Measurements from ENCODE around the gene PTGFRN. TPM values are rescaled to one million over a fixed set of nuclear protein-coding genes. Genes with fewer than 3 reads are reported as not detected.

Gene PTGFRN
- total and polyA plus RNA-seq, 2 experiments from 2014 or later, result 16.6 to 31.0 TPM

DNA sequence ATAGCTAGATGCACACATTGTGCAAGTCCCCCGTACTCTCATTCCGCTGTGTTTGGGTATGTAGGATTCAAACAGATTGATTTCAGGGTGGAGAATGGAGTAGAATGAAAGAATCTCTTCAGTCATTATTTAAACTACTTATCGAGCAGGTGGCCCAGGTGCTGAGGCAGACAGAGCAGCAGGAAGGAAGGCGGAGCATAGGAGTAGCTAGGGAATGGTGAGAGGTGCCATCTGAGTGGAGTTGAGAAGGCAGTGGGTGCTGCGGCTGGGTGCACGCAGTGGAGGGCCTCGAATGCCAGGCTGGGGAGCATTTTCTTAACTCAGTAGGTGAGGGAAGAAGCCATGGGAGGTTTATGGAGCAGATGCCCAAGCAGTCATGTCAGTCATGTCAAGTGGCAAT, 46.7 kb downstream of the PTGFRN start:
- no peaks in the 10 kb centered on the region for H4K20me1 ChIP-seq (ENCODE audit: insufficient read depth, poor library complexity, severe bottlenecking)
- no peak for TF ChIP-seq EZH2 (IDR thresholded peaks at IDR 0.05; ENCODE audit: borderline replicate concordance)

DNA sequence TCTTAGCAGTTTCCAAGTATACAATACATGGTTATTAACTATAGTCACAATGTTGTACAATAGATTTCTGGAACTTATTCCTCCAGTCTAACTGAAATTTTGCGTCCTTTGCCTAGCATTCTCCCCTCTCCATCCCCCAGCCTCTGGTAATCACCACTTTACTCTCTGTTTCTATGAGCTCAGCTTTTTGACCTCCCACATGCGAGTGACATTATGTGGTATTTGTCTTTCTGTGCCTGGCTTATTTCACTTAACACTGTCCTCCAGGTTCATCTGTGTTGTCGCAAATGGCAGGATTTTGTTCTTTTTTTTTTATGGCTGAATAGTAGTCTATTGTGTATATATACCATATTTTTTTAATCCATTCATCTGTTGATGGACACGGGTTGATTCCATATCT, 47.9 kb downstream of the PTGFRN start:
- Histone ChIP-seq H3K79me2 (no peaks in the 10 kb centered on the region), H4K20me1 (ENCODE audit: insufficient read depth, poor library complexity, severe bottlenecking) (no peaks in the 10 kb centered on the region), H3K4me1 (ENCODE audit: insufficient read depth) (no peaks in the 10 kb centered on the region), H2AFZ (no peak overlapping the region), H3K9me3 (ENCODE audit: low read depth) (no peaks in the 10 kb centered on the region), H3K9me2 (replicated peaks; ENCODE audit: insufficient read depth) (no peaks in the 10 kb centered on the region), H3K27ac (no peak overlapping the region), H3K27me3 (no peaks in the 10 kb centered on the region), H3K4me3 (no peak overlapping the region), H3K36me3 (replicated peaks; ENCODE audit: insufficient read depth, low read depth) (no peaks in the 10 kb centered on the region), H3K4me2 (no peak overlapping the region)
- WGBS (ENCODE audit: low lambda C conversion rate, missing lambda C conversion rate), result 60% methylated on average over 4 of the region's 4 CpGs
- TF ChIP-seq, protein P1, sequence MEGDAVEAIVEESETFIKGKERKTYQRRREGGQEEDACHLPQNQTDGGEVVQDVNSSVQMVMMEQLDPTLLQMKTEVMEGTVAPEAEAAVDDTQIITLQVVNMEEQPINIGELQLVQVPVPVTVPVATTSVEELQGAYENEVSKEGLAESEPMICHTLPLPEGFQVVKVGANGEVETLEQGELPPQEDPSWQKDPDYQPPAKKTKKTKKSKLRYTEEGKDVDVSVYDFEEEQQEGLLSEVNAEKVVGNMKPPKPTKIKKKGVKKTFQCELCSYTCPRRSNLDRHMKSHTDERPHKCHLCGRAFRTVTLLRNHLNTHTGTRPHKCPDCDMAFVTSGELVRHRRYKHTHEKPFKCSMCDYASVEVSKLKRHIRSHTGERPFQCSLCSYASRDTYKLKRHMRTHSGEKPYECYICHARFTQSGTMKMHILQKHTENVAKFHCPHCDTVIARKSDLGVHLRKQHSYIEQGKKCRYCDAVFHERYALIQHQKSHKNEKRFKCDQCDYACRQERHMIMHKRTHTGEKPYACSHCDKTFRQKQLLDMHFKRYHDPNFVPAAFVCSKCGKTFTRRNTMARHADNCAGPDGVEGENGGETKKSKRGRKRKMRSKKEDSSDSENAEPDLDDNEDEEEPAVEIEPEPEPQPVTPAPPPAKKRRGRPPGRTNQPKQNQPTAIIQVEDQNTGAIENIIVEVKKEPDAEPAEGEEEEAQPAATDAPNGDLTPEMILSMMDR (IDR thresholded peaks at IDR 0.05; ENCODE audit: poor library complexity), result no peak
- TF ChIP-seq EZH2phosphoT487 (IDR thresholded peaks at IDR 0.05; ENCODE audit: low read depth, severe bottlenecking, unreplicated experiment) (no peak), EZH2 (IDR thresholded peaks at IDR 0.05; ENCODE audit: borderline replicate concordance) (no peak)
- no peak for DNase-seq (ENCODE audit: low spot score)

More for the DNA sequence above, 46.7 kb downstream of the PTGFRN start:
- H3K27me3 ChIP-seq, result no peaks in the 10 kb centered on the region
- H3K9me2 ChIP-seq (replicated peaks; ENCODE audit: insufficient read depth), result no peaks in the 10 kb centered on the region
- H3K4me1 ChIP-seq (ENCODE audit: insufficient read depth), result no peaks in the 10 kb centered on the region
- no peak overlapping the region for H3K4me3 ChIP-seq
- WGBS (ENCODE audit: low lambda C conversion rate, missing lambda C conversion rate), result 92% methylated on average over 7 of the region's 7 CpGs
- no peak for DNase-seq (ENCODE audit: low spot score)
- H2AFZ ChIP-seq, result no peak overlapping the region
- H3K36me3 ChIP-seq (replicated peaks; ENCODE audit: insufficient read depth, low read depth), result no peaks in the 10 kb centered on the region
- H3K79me2 ChIP-seq, result no peaks in the 10 kb centered on the region
- H3K9me3 ChIP-seq (ENCODE audit: low read depth), result no peaks in the 10 kb centered on the region
- no peak overlapping the region for H3K27ac ChIP-seq
- no peak overlapping the region for H3K4me2 ChIP-seq

DNA sequence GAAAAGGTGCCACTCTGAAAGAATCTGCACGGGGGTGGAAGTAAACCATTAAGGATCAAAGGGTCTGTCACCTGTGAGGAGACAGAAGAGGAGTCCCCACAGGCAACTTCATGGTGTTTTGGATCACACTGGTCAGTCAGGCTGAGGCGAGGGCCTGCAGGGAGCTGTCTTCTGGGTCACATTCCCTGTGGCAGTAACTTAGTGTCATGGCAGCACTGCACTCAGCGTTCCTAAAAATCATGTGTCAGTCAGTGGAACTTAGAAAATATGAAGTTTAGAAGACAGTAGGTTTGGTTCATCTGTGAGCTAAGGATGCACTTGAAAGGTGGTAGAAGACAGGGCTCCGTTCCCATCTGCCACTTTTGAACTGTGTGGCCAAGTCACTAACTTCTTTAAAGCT, 48.4 kb downstream of the PTGFRN start:
- H3K4me2 ChIP-seq, result no peak overlapping the region
- no peak overlapping the region for H3K27ac ChIP-seq
- no peaks in the 10 kb centered on the region for H3K9me2 ChIP-seq (replicated peaks; ENCODE audit: insufficient read depth)
- no peak for TF ChIP-seq EZH2phosphoT487 (IDR thresholded peaks at IDR 0.05; ENCODE audit: low read depth, severe bottlenecking, unreplicated experiment)
- TF ChIP-seq EZH2 (IDR thresholded peaks at IDR 0.05; ENCODE audit: borderline replicate concordance), result no peak
- TF ChIP-seq, protein P1 (IDR thresholded peaks at IDR 0.05; ENCODE audit: poor library complexity), result no peak
- H3K36me3 ChIP-seq (replicated peaks; ENCODE audit: insufficient read depth, low read depth), result no peaks in the 10 kb centered on the region
- no peaks in the 10 kb centered on the region for H3K79me2 ChIP-seq
- no peak for DNase-seq (ENCODE audit: low spot score)
- H3K4me3 ChIP-seq, result no peak overlapping the region
- no peak overlapping the region for H2AFZ ChIP-seq
- H3K4me1 ChIP-seq (ENCODE audit: insufficient read depth), result no peaks in the 10 kb centered on the region
- H4K20me1 ChIP-seq (ENCODE audit: insufficient read depth, poor library complexity, severe bottlenecking), result no peaks in the 10 kb centered on the region
- no peaks in the 10 kb centered on the region for H3K27me3 ChIP-seq
- H3K9me3 ChIP-seq (ENCODE audit: low read depth), result no peaks in the 10 kb centered on the region
- WGBS (ENCODE audit: low lambda C conversion rate, missing lambda C conversion rate), result 71% methylated on average over 4 of the region's 4 CpGs

DNA sequence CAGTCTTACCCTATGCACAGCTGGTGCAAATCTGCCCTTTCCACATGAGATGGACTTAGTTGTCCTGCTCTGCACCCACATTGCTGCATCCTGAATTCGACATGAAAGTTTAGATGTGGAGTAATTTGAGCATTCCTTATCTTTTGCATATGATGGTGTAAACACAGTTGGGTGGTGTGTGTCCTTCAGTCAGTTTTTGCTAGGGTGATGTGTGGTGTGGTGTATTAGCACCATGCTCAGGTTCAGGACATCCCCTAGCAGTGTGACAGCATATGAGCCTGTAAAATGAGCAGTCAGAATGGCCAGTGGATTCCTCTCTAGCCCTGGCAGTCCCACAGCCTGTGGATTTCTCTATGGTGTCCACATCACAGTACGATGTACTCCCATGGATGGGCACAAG, 49.3 kb downstream of the PTGFRN start:
- Histone ChIP-seq H3K79me2 (no peaks in the 10 kb centered on the region), H3K4me1 (ENCODE audit: insufficient read depth) (no peaks in the 10 kb centered on the region), H3K27me3 (no peaks in the 10 kb centered on the region), H3K4me3 (no peak overlapping the region), H4K20me1 (ENCODE audit: insufficient read depth, poor library complexity, severe bottlenecking) (no peaks in the 10 kb centered on the region), H3K36me3 (replicated peaks; ENCODE audit: insufficient read depth, low read depth) (no peaks in the 10 kb centered on the region), H3K4me2 (no peak overlapping the region), H3K9me2 (replicated peaks; ENCODE audit: insufficient read depth) (no peaks in the 10 kb centered on the region), H2AFZ (no peak overlapping the region), H3K9me3 (ENCODE audit: low read depth) (no peaks in the 10 kb centered on the region), H3K27ac (no peak overlapping the region)
- 75% methylated on average over 2 of the region's 2 CpGs for WGBS (ENCODE audit: low lambda C conversion rate, missing lambda C conversion rate)
- no peak for DNase-seq (ENCODE audit: low spot score)
- TF ChIP-seq EZH2phosphoT487 (IDR thresholded peaks at IDR 0.05; ENCODE audit: low read depth, severe bottlenecking, unreplicated experiment), result no peak
- TF ChIP-seq, protein P1 (IDR thresholded peaks at IDR 0.05; ENCODE audit: poor library complexity), result no peak
- no peak for TF ChIP-seq EZH2 (IDR thresholded peaks at IDR 0.05; ENCODE audit: borderline replicate concordance)

Measured in hepatocyte (in vitro differentiated cells).